C4-2B (cell line): ENCODE results near the gene GIPC2.

ENCODE experiments used
- CTCF ChIP-seq: fragments of 450-650 bp; conservative IDR thresholded peaks from 2 replicates; pipeline ENCODE4 v1.5.1; 2017; ENCODE audit warnings: mild to moderate bottlenecking
- ZFX ChIP-seq: fragments of 450-650 bp; IDR thresholded peaks from 2 replicates; pipeline ENCODE4 v1.6.1; 2017

DNA sequence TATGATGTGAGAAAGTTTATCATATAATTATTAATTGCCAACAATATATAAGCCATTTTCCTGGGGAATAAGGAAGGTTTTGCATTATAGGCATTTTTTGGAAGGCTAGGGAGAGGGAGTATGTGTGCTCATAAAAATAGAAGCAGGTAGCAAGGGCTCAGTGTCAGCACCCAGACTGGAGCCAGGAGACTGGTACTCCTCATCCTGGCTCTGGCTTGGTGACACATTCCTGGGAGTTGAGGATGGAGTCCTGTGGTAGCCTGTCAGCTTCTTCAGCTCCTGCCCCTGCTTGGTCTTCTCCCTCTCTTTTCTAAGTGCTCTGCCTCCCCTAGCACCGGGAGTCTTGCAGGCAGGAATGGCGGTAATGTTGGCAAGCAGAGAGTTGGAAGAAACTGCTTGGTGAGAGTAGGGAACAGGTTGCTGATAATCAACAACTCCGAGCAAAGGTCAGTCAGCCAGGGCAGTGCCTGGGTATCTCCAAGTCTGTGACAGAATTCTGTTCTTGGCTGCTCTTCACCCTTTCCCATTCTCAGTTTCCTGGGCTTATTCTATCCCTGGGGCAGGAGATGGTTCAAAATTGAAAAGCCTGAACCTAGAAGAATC lies 23.0 kb downstream of the GIPC2 start:
- TF ChIP-seq CTCF (no peak), ZFX (no peak)
